Body of pancreas (tissue), 4 donors: Measurements from ENCODE around the gene GPX7.

Experiments used
- CTCF ChIP-seq, 7 experiments: fragments of 450-650 bp in 4 of 7; fragments of 200-600 bp in 3 of 7; sonication (generic) in 3 of 7; IDR thresholded peaks; one replicate each; pipeline ENCODE4 v1.5.1; 2016 to 2019; ENCODE audit warnings: antibody characterized with exemption in 7 of 7
- POLR2A ChIP-seq, 3 donors: fragments of 450-650 bp; IDR thresholded peaks; one replicate each; pipeline ENCODE4 v1.6.1; 2016; ENCODE audit warnings: antibody characterized with exemption in 3 of 3, mild to moderate bottlenecking in 2 of 3

- TF ChIP-seq CTCF (IDR thresholded peaks at IDR 0.05) (no peak), POLR2A (IDR thresholded peaks at IDR 0.05) (no peak)
These were observed 39.1 kb downstream of the GPX7 start for GRCh38 chr1:52641307-52641706.
